Immature natural killer cell (primary cell): ENCODE data around the gene FOCAD. TPM values are rescaled to one million over a fixed set of nuclear protein-coding genes. Genes with fewer than 3 reads are reported as not detected.
A peak's percentile ranks its signal among the peaks of the same experiment; 100 is the strongest.
"Not testable (repeated sequence)": the region's sequence is repeated elsewhere in the genome, so short reads cannot be mapped to it uniquely, and the experiment has no call there.

Experiments
- DNase-seq, 3 donors: peaks; one replicate each; pipeline ENCODE4 v3.0.0; 2022; ENCODE audit warnings: mixed read lengths in 1 of 3
- H3K27ac Mint-ChIP-seq, 6 donors: one replicate each; pipeline ENCODE4 v1.8.0; 2020; ENCODE audit warnings: mixed read lengths in 6 of 6, mild to moderate bottlenecking in 5 of 6, inconsistent platforms in 4 of 6, moderate library complexity in 3 of 6
- H3K27me3 Mint-ChIP-seq, 3 donors: one replicate each; pipeline ENCODE4 v1.8.0; 2020 to 2021; ENCODE audit warnings: low read depth in 3 of 3, mild to moderate bottlenecking in 3 of 3, mixed read lengths in 3 of 3, moderate library complexity in 3 of 3, inconsistent platforms in 1 of 3
- H3K36me3 Mint-ChIP-seq, 3 donors: one replicate each; pipeline ENCODE4 v1.8.0; 2020; ENCODE audit warnings: mixed read lengths in 3 of 3, inconsistent platforms in 2 of 3, mild to moderate bottlenecking in 2 of 3
- H3K4me1 Mint-ChIP-seq, 2 donors: one replicate each; pipeline ENCODE4 v1.8.0; 2020; ENCODE audit warnings: inconsistent platforms in 2 of 2, mild to moderate bottlenecking in 2 of 2, mixed read lengths in 2 of 2, moderate library complexity in 1 of 2
- H3K4me3 Mint-ChIP-seq, 5 donors: one replicate each; pipeline ENCODE4 v1.8.0; 2020; ENCODE audit warnings: mild to moderate bottlenecking in 5 of 5, mixed read lengths in 5 of 5, inconsistent platforms in 3 of 5, moderate library complexity in 3 of 5
- H3K9me3 Mint-ChIP-seq, 6 donors: one replicate each; pipeline ENCODE4 v1.8.0; 2020; ENCODE audit warnings: mild to moderate bottlenecking in 6 of 6, mixed read lengths in 6 of 6, inconsistent platforms in 4 of 6, moderate library complexity in 3 of 6
- polyA plus RNA-seq, 3 donors: library from polyadenylated mRNA; unstranded; fragments of 300-500 nt; fragmentation: Illumina TruSeq; gene quantifications; one replicate each; pipeline ENCODE4 v1.2.3, GENCODE V29; 2021

The FOCAD gene
- 10 to 100 TPM in 2 of 3 donors, 1 to 10 TPM in 1; 9.1 to 18.5 (median 13.9) TPM for polyA plus RNA-seq

GRCh38 chr9:20684035-20684874 lies at the start of gene FOCAD:
Gene FOCAD, plus strand, starts transcription at chr9:20684259. Its CDS starts 31,095 bp downstream, at chr9:20715354.
- Mint-ChIP-seq H3K27me3 (peaks cover 0 to 6% (median 0%) of the 10 kb centered on the region in 3 donors), H3K36me3 (peaks cover 0 to 3% (median 0%) of the 10 kb centered on the region in 3 donors), H3K27ac (peak within 1 kb of the TSS; percentile 76 to 91 (median 82)), H3K4me1 (peaks cover 18 to 22% of the 10 kb centered on the region in 2 donors), H3K9me3 (no peaks in the 10 kb centered on the region), H3K4me3 (peak within 1 kb of the TSS; percentile 85 to 95 (median 92))
- peak; percentile 95 to 96 (median 96) for DNase-seq

GRCh38 chr9:20634895-20635294 lies 49.2 kb upstream of the FOCAD start:
- H3K27me3 Mint-ChIP-seq = peaks cover 2 to 12% (median 4%) of the 10 kb centered on the region in 3 donors
- H3K4me1 Mint-ChIP-seq = peaks cover 0 to under 1% of the 10 kb centered on the region in 2 donors
- H3K27ac Mint-ChIP-seq = no peak overlapping the region

DNA sequence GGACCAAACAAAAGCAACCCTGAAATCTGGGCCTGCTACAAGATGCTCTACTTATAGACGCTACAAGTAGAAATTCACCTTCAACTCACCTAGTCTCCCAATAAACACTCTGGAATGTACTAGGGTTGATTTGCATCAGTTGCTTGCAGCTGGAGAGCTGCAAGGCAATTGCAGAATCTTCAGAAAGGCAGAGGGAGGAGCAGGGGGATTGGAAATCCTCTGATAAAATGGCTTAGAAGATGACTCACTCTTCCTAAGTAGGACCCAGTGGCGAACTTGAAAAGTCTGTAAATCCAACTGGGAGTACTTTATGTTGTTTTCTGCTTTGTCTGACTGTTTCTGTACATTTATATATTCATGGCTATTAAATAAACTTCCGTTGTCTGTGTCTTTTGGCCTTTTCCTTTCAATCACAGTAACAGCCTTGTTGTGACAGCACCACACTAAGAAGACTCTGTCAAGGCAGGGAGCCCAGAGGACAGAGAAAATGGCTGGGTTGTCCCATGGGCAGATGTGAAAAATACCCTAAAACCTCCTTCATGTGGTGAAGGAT lies 47.1 kb upstream of the FOCAD start:
- H3K4me3 Mint-ChIP-seq = no peak overlapping the region
- no peaks in the 10 kb centered on the region for H3K9me3 Mint-ChIP-seq
- no peaks in the 10 kb centered on the region for H3K36me3 Mint-ChIP-seq
- H3K27me3 Mint-ChIP-seq = peaks cover 1 to 14% (median 2%) of the 10 kb centered on the region in 3 donors
- H3K27ac Mint-ChIP-seq = no peak overlapping the region
- peaks cover 9 to 10% of the 10 kb centered on the region in 2 donors for H3K4me1 Mint-ChIP-seq
- DNase-seq = no peak

More at GRCh38 chr9:20634895-20635294, 49.2 kb upstream of the FOCAD start:
- DNase-seq = no peak
- H3K36me3 Mint-ChIP-seq = no peaks in the 10 kb centered on the region
- no peak overlapping the region for H3K4me3 Mint-ChIP-seq
- H3K9me3 Mint-ChIP-seq = no peaks in the 10 kb centered on the region

DNA sequence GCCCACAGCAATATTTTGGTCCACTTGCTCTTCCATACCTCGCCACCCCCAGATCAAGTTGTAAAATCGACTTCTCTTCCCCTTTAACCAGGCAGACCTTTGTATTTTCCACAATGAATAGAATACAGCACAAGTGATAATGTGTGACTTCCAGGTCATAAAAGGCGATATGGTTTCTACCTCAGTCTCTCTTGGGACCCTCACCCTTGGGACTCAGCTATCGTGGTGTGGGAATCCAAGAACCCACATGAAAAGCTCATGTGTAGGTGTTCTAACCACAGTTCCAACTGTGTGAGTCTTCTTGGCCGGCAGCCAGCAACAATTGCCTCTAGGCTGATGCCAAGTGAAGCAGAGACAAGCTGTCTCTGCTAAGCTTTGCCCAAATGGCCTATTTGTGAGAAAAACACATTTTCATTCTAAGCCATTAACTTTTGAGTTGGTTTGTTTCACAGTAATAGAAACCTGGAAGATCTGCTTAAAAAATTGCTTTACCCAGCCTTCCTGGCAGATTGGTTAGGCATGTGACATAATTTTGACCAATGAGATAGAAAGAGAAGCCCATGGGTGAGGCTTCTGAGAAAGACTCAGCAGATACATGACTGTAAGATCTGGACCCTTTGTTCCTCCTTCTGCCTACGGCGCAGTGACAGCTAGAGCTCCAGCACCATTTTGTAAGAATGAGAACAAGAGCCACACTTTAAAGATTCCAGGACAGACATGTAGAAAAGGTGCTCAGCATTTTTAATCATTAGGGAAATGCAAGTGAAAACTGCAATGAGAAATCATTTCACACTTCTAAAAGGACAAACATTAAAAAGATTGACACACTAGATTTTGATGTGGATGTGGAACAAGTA lies 43.5 kb upstream of the FOCAD start:
- Mint-ChIP-seq H3K4me3 (peak overlapping the region in 1 of 5 donors; percentile 1), H3K9me3 (no peaks in the 10 kb centered on the region), H3K36me3 (no peaks in the 10 kb centered on the region), H3K27me3 (peaks cover 0 to 14% (median 2%) of the 10 kb centered on the region in 3 donors), H3K4me1 (peaks cover 9 to 10% of the 10 kb centered on the region in 2 donors), H3K27ac (no peak overlapping the region)
- peak; percentile 36 to 45 (median 38) for DNase-seq

- H3K27me3 Mint-ChIP-seq = peaks cover 1 to 10% (median 2%) of the 10 kb centered on the region in 3 donors
Observed at GRCh38 chr9:20642045-20642444, 42.0 kb upstream of the FOCAD start.

DNA sequence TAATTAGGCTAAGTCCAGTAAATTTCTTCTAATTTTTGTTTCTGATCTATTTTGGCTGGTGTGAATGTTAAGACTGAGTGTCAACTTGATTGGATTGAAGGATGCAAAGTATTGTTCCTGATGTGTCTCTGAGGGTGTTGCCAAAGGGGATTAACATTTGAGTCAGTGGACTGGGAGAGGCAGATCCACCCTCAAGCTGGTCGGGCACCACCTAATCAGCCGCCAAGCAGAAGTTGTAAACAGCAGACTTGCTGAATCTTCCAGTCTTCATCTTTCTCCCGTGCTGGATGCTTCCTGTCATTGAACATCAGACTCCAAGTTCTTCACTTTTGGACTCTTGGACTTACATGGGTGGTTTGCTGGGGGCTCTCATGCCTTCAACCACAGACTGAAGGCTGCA lies 40.4 kb upstream of the FOCAD start:
- H3K4me1 Mint-ChIP-seq = peaks cover 9 to 10% of the 10 kb centered on the region in 2 donors
- no peak overlapping the region for H3K4me3 Mint-ChIP-seq
- no peaks in the 10 kb centered on the region for H3K36me3 Mint-ChIP-seq
- DNase-seq = no peak
- no peak overlapping the region for H3K27ac Mint-ChIP-seq
- H3K9me3 Mint-ChIP-seq = no peaks in the 10 kb centered on the region
- H3K27me3 Mint-ChIP-seq = peaks cover 1 to 6% (median 2%) of the 10 kb centered on the region in 3 donors

More at GRCh38 chr9:20642045-20642444, 42.0 kb upstream of the FOCAD start:
- Mint-ChIP-seq H3K36me3 (no peaks in the 10 kb centered on the region), H3K9me3 (no peaks in the 10 kb centered on the region), H3K4me1 (peaks cover 9 to 10% of the 10 kb centered on the region in 2 donors), H3K4me3 (no peak overlapping the region), H3K27ac (no peak overlapping the region)
- no peak for DNase-seq

GRCh38 chr9:20646656-20647055 lies 37.4 kb upstream of the FOCAD start:
- no peak overlapping the region for H3K27ac Mint-ChIP-seq
- H3K4me1 Mint-ChIP-seq = no peaks in the 10 kb centered on the region
- H3K36me3 Mint-ChIP-seq = no peaks in the 10 kb centered on the region
- peaks cover 1 to 5% (median 3%) of the 10 kb centered on the region in 3 donors for H3K27me3 Mint-ChIP-seq
- no peak for DNase-seq
- no peak overlapping the region for H3K4me3 Mint-ChIP-seq
- no peaks in the 10 kb centered on the region for H3K9me3 Mint-ChIP-seq

- Mint-ChIP-seq H3K36me3 (no peaks in the 10 kb centered on the region), H3K27ac (no peak overlapping the region), H3K9me3 (no peaks in the 10 kb centered on the region), H3K27me3 (peaks cover 3 to 8% (median 5%) of the 10 kb centered on the region in 3 donors), H3K4me1 (no peaks in the 10 kb centered on the region), H3K4me3 (no peak overlapping the region)
- DNase-seq = no peak
Observed at GRCh38 chr9:20649381-20649780, 34.7 kb upstream of the FOCAD start.

DNA sequence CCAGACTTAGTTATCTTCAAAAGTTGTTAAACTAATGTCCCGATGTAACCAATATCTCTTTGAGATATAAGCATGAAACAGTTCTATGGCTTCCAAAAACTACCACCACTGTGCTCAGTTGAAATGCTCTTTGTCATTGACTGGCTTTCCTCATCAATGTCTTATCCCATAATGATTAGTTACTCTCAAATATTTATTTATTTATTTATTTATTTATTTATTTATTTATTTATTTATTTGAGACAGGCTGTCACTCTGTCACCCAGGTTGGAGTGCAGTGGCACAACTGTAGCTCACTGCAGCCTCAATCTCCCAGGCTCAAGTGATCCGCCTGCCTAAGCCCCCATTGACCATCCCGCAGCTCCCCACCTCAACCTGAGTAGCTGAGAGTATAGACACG lies 33.7 kb upstream of the FOCAD start:
- Mint-ChIP-seq H3K36me3 (no peaks in the 10 kb centered on the region), H3K4me3 (no peak overlapping the region), H3K27ac (no peak overlapping the region), H3K9me3 (no peaks in the 10 kb centered on the region), H3K27me3 (peaks cover 3 to 10% (median 6%) of the 10 kb centered on the region in 3 donors), H3K4me1 (no peaks in the 10 kb centered on the region)
- no peak for DNase-seq

DNA sequence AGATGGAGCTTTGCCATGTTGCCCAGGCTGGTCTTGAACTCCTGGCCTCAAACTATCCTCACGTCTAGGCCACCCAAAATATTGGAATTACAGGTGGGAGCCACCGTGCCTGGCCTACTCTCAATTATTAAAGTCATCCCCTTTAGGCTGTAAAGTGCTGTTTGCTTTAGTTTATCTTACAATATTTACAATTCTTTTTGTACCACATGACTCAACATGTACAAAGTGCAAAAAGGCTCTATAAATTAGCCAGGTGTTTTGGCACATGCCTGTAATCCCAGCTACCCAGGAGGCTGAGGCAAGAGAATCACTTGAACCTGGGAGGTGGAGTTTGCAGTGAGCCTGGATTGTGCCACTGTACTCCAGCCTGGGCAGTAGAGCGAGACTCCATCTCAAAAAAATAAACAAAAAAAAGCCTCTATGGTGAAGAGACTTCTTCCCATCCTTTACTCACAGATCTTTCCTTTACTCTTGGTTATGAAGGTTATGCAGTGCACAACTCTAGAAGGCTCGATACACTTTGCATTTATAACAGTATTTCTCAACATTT lies 33.2 kb upstream of the FOCAD start:
- no peak for DNase-seq
- no peak overlapping the region for H3K4me3 Mint-ChIP-seq
- no peaks in the 10 kb centered on the region for H3K36me3 Mint-ChIP-seq
- no peak overlapping the region for H3K27ac Mint-ChIP-seq
- no peaks in the 10 kb centered on the region for H3K9me3 Mint-ChIP-seq
- no peaks in the 10 kb centered on the region for H3K4me1 Mint-ChIP-seq
- peaks cover 3 to 10% (median 6%) of the 10 kb centered on the region in 3 donors for H3K27me3 Mint-ChIP-seq

DNA sequence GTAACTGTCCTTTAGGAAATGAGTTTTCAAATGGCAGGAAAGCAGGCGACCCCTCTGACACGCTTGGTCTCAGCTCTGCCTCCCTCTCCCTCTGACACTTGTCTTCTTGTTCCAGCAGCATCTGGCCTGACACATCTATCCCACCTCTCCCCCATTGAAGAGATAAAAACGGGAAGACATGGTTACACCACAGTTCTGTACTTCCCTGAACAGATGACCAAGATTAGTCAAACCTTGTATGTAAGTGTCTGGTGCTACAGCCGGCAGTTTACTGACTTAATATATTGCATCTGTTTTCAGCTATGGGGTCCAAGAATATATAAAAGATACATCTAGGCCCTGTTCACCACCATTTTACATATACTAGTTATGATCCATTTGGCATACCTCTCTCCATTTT lies 32.1 kb upstream of the FOCAD start:
- no peak overlapping the region for H3K4me3 Mint-ChIP-seq
- no peaks in the 10 kb centered on the region for H3K9me3 Mint-ChIP-seq
- no peak for DNase-seq
- no peak overlapping the region for H3K27ac Mint-ChIP-seq
- H3K4me1 Mint-ChIP-seq = no peaks in the 10 kb centered on the region
- peaks cover 4 to 10% (median 6%) of the 10 kb centered on the region in 3 donors for H3K27me3 Mint-ChIP-seq
- H3K36me3 Mint-ChIP-seq = no peaks in the 10 kb centered on the region

GRCh38 chr9:20658246-20658667 lies 25.8 kb upstream of the FOCAD start:
- not testable (repeated sequence) for H3K4me1 Mint-ChIP-seq, H3K36me3 Mint-ChIP-seq, H3K27me3 Mint-ChIP-seq, H3K9me3 Mint-ChIP-seq
- H3K27ac Mint-ChIP-seq = peak overlapping the region; percentile 57 to 86 (median 75)
- peak overlapping the region in 1 of 5 donors; percentile 79 for H3K4me3 Mint-ChIP-seq
- peak; percentile 30 to 34 (median 31) for DNase-seq

DNA sequence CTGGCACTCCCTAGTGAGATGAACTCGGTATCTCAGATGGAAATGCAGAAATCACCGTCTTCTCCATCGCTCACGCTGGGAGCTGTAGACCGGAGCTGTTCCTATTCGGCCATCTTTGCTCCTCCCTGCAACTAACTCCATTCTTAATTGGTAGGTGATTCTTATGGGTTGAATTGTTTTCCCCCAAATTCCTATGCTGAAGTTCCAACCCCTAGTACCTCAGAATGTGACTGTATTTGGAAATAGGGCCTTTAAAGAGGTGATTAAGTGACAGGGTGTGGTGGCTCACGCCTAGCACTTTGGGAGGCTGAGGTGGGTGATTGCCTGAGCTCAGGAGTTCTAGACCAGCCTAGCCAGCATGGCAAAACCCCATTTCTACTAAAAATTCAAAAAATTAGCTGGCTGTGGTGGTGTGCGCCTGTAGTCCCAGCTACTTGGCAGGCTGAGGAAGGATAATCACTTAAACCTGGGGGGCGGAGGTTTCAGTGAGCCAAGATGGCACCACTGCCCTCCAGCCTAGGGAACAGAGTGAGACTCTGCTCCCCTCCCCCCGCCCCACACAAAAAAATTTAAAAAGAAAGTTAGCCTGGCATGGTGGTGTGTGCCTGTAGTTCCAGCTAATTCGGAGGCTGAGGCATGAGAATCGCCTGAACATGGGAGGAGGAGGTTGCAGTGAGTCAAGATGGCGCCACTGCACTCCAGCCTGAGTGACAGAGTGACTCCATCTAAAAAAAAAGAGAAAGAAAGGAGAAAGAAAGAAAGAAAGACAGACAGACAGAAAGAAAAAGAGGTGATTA lies 25.2 kb upstream of the FOCAD start:
- no peak for DNase-seq
- Mint-ChIP-seq H3K36me3 (no peaks in the 10 kb centered on the region), H3K27ac (peak overlapping the region; percentile 57 to 86 (median 75)), H3K9me3 (no peaks in the 10 kb centered on the region), H3K27me3 (peaks cover 2 to 8% (median 2%) of the 10 kb centered on the region in 3 donors), H3K4me3 (peak overlapping the region in 1 of 5 donors; percentile 79), H3K4me1 (no peaks in the 10 kb centered on the region)
